ENCODE measurements around the gene TPSB2. TPM values are rescaled to one million over a fixed set of nuclear protein-coding genes. Genes with fewer than 3 reads are reported as not detected.

Gene TPSB2
- total RNA-seq, 2 donors from 2014 or later, result 39.1 to 92.9 TPM

GRCh38 chr16:1262846-1263221 lies 32.9 kb upstream of the TPSB2 start:
- DNase-seq, result no peak
- intact Hi-C loops (cut with DNase I), result no loop called here

GRCh38 chr16:1262210-1262845 lies 32.3 kb upstream of the TPSB2 start:
- peaks cover 37% of the 10 kb centered on the region for H3K27me3 ChIP-seq
- H3K4me3 ChIP-seq, result no peak overlapping the region
- no peak overlapping the region for H3K9ac ChIP-seq (ENCODE audit: low read depth in 2 of 2, low read length in 2 of 2)
- no peak for DNase-seq
- intact Hi-C loops (cut with DNase I), result no loop called here
- TF ChIP-seq CTCF (IDR thresholded peaks at IDR 0.05), result no peak
- no peaks in the 10 kb centered on the region for H3K4me1 ChIP-seq
- no peaks in the 10 kb centered on the region for H3K36me3 ChIP-seq
- H3K9me3 ChIP-seq, result no peaks in the 10 kb centered on the region
- no peak overlapping the region for H3K27ac ChIP-seq

More at GRCh38 chr16:1262846-1263221, 32.9 kb upstream of the TPSB2 start:
- no peak overlapping the region for H3K9ac ChIP-seq (ENCODE audit: low read depth in 2 of 2, low read length in 2 of 2)
- no peaks in the 10 kb centered on the region for H3K36me3 ChIP-seq
- H3K4me1 ChIP-seq, result no peaks in the 10 kb centered on the region
- no peak overlapping the region for H3K4me3 ChIP-seq
- no peak overlapping the region for H3K27ac ChIP-seq
- H3K9me3 ChIP-seq, result no peaks in the 10 kb centered on the region
- H3K27me3 ChIP-seq, result peaks cover 37% of the 10 kb centered on the region
- TF ChIP-seq CTCF (IDR thresholded peaks at IDR 0.05), result no peak

- H3K27ac ChIP-seq, result no peak overlapping the region
- no peak for DNase-seq
- H3K9me3 ChIP-seq, result no peaks in the 10 kb centered on the region
- H3K27me3 ChIP-seq, result peaks cover 37% of the 10 kb centered on the region
- no peak overlapping the region for H3K4me3 ChIP-seq
- no peaks in the 10 kb centered on the region for H3K36me3 ChIP-seq
- no peak overlapping the region for H3K9ac ChIP-seq (ENCODE audit: low read depth in 2 of 2, low read length in 2 of 2)
- intact Hi-C loops (cut with DNase I), result no loop called here
- no peak for TF ChIP-seq CTCF (IDR thresholded peaks at IDR 0.05)
- H3K4me1 ChIP-seq, result no peaks in the 10 kb centered on the region
Observed at GRCh38 chr16:1261131-1261892, 31.3 kb upstream of the TPSB2 start.

GRCh38 chr16:1260101-1260680 lies 30.2 kb upstream of the TPSB2 start:
- DNase-seq, result no peak
- intact Hi-C loops (cut with DNase I), result no loop called here
- TF ChIP-seq CTCF (IDR thresholded peaks at IDR 0.05), result no peak
- Histone ChIP-seq H3K9me3 (no peaks in the 10 kb centered on the region), H3K4me3 (no peak overlapping the region), H3K9ac (ENCODE audit: low read depth in 2 of 2, low read length in 2 of 2) (no peak overlapping the region), H3K27me3 (peaks cover 37% of the 10 kb centered on the region), H3K27ac (no peak overlapping the region), H3K4me1 (no peaks in the 10 kb centered on the region), H3K36me3 (no peaks in the 10 kb centered on the region)

- DNase-seq, result no peak
- intact Hi-C loops (cut with DNase I), result no loop called here
- Histone ChIP-seq H3K27me3 (peaks cover 37% of the 10 kb centered on the region), H3K4me1 (no peaks in the 10 kb centered on the region), H3K36me3 (no peaks in the 10 kb centered on the region), H3K4me3 (no peak overlapping the region), H3K27ac (no peak overlapping the region), H3K9ac (ENCODE audit: low read depth in 2 of 2, low read length in 2 of 2) (no peak overlapping the region), H3K9me3 (no peaks in the 10 kb centered on the region)
- TF ChIP-seq CTCF (IDR thresholded peaks at IDR 0.05), result no peak
Observed at GRCh38 chr16:1259760-1260068, 29.7 kb upstream of the TPSB2 start.
